HG02970 (cell line): ENCODE measurements around the gene SOCS7.
"Not testable (repeated sequence)": the region's sequence is repeated elsewhere in the genome, so short reads cannot be mapped to it uniquely, and the experiment has no call there.

Experiments used
- ATAC-seq: cut with Tn5 transposase; IDR thresholded peaks from one replicate; pipeline ENCODE4 v1.9.1; 2021; ENCODE audit warnings: mild to moderate bottlenecking, moderate library complexity, moderate number of reproducible peaks; ENCODE audit not compliant: unreplicated experiment, low FRiP score

SOCS7 gene

GRCh38 chr17:38434178-38434665 lies 82.6 kb downstream of the SOCS7 start:
- ATAC-seq: no peak

GRCh38 chr17:38435795-38436194 lies 84.2 kb downstream of the SOCS7 start:
- ATAC-seq: no peak

DNA sequence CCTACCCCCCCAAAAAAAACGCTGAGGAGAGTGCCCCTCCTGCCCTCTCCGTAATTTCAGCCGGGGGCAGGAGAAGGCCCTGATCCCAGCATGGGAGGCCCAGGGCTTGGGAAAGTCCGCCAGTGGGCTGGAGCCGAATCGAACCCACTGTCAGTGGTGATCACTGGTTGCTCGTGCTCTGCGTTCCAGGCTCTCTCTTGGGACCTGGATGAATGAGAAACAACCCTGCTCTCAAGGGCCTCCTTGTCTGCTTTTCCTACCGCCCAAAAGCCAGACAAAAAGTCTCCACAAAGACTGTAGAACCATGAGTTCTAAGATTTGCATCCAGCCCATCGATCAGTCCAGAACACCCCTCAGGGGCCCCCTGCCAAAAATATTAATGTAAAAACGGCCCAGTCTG lies 84.7 kb downstream of the SOCS7 start:
- ATAC-seq: no peak

GRCh38 chr17:38437313-38437712 lies 85.7 kb downstream of the SOCS7 start:
- ATAC-seq: not testable (repeated sequence)

DNA sequence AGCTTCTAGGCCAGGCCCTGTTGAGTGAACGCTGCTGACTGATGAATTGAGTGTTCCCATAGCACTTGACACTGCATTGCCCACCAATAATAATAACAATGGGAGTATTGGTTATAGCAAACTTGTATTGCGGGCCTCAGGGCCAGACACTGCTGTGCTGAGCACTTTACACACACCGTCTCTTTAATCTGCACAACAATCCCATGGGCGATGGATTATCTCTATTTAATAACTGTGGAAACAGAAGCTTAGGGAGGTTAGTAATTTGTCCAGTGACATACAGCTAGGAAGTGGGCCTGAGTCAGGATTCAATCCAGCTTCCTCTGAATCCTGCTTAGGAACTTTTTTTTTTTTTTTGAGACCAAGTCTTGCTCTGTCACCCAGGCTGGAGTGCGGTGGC lies 87.8 kb downstream of the SOCS7 start:
- no peak for ATAC-seq

GRCh38 chr17:38440614-38441397 lies 89.2 kb downstream of the SOCS7 start:
- no peak for ATAC-seq

DNA sequence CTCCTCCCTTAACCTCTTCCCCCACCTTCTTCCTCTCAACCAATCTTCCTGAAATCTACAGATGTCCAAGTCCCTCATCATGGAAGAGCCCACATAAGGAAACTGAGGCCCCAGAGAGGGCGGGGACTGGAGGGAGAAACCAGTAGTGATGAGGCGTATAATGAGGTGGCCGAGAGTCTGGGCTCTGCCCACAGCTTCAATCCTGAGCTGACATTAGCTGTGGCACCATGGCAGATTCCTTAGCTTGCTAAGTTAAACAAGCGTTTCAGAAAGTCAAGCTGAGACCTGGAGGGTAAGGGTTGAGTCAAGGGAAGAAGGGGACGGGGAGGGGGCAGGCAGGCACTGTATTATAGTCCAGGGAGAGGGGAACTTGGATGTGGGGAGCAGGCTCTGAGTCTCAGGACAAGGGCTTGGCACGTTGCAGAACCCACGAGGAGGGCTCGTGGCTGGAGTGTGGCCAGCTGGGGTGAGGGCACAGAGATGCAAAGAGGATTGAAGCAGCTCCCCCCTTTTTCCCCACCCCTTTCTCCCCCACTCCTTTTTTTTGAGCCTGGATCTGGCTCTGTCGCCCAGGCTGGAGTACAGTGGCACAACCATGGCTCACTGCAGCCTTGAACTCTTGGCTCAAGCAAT lies 89.9 kb downstream of the SOCS7 start:
- ATAC-seq: no peak

GRCh38 chr17:38442548-38442947 lies 90.9 kb downstream of the SOCS7 start:
- ATAC-seq: no peak

DNA sequence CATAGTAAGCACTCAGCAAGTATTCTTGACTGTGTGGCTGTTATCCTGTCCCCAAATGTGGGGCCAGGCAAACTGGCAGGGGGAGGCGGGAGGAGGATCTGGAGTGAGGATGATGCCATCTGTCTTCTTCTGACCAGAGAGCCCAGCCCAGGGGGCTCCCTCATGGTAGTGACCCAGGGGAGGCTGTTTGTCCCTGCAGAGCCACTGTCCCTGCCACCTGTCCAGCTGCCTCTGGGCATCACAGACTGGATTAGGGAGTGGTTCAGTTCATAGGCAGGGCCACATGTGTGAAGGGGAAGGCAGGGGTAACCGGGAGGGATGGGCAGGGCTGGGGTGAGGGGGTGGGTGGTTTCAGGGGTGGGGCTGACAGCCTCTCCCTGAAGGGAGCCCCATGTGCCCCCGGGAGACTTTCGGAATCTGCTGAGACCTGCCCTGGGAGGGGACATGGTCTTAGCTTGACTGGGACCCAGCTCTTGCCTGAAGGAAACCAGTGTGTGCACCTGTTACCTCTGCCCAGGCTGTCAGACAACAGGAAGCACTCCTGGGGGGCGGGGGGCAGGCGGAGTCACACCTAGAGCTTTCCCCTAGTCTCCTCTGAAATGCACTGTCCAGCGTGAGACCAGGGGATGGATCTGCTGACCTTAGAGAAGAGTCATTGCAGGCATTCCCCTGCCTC lies 91.8 kb downstream of the SOCS7 start:
- no peak for ATAC-seq

DNA sequence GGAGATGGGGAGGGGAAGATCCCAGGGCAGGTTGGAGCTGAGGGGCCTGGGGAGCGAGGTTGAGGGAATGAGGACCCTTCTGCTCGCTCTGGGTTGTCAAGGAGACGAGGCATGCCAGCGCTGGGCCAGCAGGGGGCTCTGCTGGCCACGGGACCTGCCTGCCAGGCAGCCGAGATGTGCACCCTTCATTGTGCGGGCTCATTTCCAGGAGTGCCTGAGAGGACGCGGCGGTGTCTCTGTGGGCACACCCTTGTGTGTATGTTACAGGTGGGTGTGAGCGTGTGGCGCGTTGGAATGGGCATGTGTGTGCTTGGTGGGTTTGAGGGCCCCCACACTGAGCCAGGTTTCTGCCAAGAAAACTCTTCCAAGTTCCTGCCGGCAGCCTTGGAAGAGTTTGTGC lies 92.5 kb downstream of the SOCS7 start:
- ATAC-seq: no peak

DNA sequence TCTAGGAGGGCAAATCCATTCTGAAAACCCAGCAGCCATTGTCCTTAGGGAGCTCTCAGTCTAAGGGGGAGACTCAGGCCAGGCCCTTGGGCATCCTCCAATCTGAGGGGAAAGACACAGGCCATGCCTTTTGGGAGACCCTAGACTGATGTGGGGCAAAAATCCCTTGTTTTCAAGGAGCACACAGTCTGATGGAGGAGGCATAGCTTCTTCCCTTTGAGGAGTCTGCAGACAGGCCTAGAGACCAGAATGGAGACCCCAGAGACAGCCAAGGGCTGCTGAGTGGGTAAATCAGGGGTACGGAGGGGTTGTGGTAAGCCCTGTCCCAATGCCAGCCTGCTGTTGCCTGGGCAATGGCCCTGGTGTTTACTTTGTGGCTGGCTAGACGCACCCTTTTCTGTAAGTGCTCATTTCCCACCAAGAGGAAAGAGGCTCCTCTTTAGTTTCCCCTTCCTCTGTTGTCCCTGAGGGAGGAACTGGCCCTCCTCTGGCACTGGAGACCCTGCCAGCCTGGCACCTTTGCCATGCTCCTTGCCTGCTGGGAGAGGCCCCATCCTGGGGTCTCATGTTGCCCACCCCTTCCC lies 96.0 kb downstream of the SOCS7 start:
- no peak for ATAC-seq

- no peak for ATAC-seq
Measured at GRCh38 chr17:38448208-38448771, 96.6 kb downstream of the SOCS7 start.

- ATAC-seq: no peak
Measured at GRCh38 chr17:38449364-38449763, 97.7 kb downstream of the SOCS7 start.

GRCh38 chr17:38450557-38451029 lies 98.9 kb downstream of the SOCS7 start:
- no peak for ATAC-seq

- ATAC-seq: no peak
Measured at GRCh38 chr17:38451030-38451839, 99.6 kb downstream of the SOCS7 start.

DNA sequence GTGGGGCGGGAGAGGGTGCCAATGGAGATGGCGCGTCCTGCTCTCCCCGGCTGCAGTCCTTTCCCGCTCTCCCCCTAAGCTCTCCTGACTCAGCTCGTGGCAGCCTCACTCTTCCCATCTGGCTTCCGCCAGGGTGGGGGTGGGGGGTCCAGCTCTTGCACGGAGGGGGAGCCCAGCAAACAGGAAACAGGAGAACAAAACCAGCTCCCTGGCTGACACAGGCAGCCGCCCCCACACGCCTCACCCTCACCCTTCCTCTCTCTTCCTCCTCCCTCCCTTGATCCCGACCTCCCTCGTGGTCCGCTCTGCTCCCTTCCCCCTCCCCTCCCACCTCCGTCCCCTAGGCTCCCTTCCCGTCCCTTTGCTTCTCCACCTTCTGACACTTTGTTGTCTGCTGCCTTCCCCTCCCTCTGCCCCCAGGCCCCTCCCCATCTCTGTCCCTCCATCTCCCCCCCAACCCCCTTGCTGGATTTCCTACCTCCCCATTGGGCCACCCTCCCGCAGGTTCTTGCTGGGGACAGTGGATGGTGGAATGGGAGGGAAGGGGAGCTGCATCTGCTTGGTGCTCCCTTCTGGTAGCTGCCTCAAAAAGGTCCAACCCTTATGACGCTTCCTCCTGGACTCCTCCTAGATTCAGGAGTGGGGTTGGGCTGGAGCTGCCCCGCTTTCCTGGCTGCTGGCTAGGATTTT lies 100.3 kb downstream of the SOCS7 start:
- ATAC-seq: no peak

- ATAC-seq: no peak
Measured at GRCh38 chr17:38452719-38453118, 101.1 kb downstream of the SOCS7 start.

DNA sequence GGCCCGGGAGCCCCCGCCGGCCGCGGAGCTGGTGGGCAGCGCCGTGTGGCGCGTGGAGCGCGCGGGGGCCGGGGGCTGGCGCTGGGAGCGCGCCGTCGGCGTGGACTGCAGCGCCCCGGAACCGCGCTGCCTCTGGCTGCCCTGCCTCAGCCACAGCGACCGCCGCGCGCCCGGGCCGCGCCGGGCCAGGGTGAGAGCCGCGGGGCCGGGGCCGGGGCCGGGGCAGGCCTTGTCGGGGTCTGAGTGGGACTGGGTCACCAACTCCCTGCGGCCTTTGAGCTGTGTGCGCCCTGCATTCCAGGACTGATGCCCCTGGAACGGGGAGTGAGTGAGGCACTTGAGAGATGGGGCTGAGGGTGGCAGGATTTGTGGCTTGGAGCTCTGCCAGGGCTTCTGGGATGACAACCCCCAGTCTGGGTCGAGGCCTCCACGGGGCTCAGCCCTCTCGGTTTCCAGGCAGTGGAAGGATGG lies 102.3 kb downstream of the SOCS7 start:
- ATAC-seq: no peak

DNA sequence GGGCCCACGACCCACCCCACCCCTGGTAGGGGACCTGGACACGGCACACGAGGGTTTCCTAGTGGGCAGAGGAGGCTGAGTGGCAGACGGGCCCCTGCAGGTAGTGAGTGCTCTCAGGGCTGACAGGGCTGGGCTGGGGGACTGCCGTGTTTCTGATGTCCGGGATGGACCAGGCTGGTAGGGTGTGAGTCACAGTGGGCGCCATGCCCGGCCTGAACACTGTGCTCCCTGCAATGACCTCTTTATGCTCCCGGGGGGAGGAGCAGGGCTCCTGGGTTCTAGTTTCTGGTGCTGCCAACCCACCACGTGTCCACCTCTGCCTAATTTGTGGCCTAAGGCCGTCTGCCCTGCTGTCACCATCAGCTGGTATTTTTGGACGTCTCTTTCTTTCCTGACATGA lies 102.9 kb downstream of the SOCS7 start:
- no peak for ATAC-seq
